Measurements from ENCODE around the gene VAV1.

VAV1 gene

GRCh38 chr19:6790194-6791128 is 18.0 kb downstream of the VAV1 start:
- Histone ChIP-seq H3K27ac (replicated peaks) (no peak overlapping the region), H3K27me3 (ENCODE audit: insufficient read depth, poor library complexity, severe bottlenecking) (no peaks in the 10 kb centered on the region), H3K4me3 (replicated peaks; ENCODE audit: insufficient read depth, low read length) (no peak overlapping the region)
- TF ChIP-seq CTCF (IDR thresholded peaks at IDR 0.05; ENCODE audit: insufficient read depth, low read length), result no peak
- no peak for TF ChIP-seq REST (IDR thresholded peaks at IDR 0.05; ENCODE audit: insufficient replicate concordance, low read depth)
- TF ChIP-seq GABPA (IDR thresholded peaks at IDR 0.05; ENCODE audit: low read depth), result no peak
- no peak for TF ChIP-seq POLR2AphosphoS5 (IDR thresholded peaks at IDR 0.05; ENCODE audit: low read depth)
- no peak for TF ChIP-seq SPI1 (IDR thresholded peaks at IDR 0.05; ENCODE audit: borderline replicate concordance, low read depth)
- no peak for DNase-seq (ENCODE audit: low read depth in 1 of 2, low spot score in 1 of 2)

GRCh38 chr19:6791237-6791636 is 18.7 kb downstream of the VAV1 start:
- no peak for DNase-seq (ENCODE audit: low read depth in 1 of 2, low spot score in 1 of 2)
- Histone ChIP-seq H3K4me3 (replicated peaks; ENCODE audit: insufficient read depth, low read length) (no peak overlapping the region), H3K27ac (replicated peaks) (no peak overlapping the region), H3K27me3 (ENCODE audit: insufficient read depth, poor library complexity, severe bottlenecking) (no peaks in the 10 kb centered on the region)
- TF ChIP-seq REST (IDR thresholded peaks at IDR 0.05; ENCODE audit: insufficient replicate concordance, low read depth) (no peak), SPI1 (IDR thresholded peaks at IDR 0.05; ENCODE audit: borderline replicate concordance, low read depth) (no peak), POLR2AphosphoS5 (IDR thresholded peaks at IDR 0.05; ENCODE audit: low read depth) (no peak), GABPA (IDR thresholded peaks at IDR 0.05; ENCODE audit: low read depth) (no peak), CTCF (IDR thresholded peaks at IDR 0.05; ENCODE audit: insufficient read depth, low read length) (no peak)

- no peak overlapping the region for H3K4me3 ChIP-seq (replicated peaks; ENCODE audit: insufficient read depth, low read length)
Measured at GRCh38 chr19:6793411-6793810, 20.9 kb downstream of the VAV1 start.

More at GRCh38 chr19:6793411-6793810, 20.9 kb downstream of the VAV1 start:
- H3K27ac ChIP-seq (replicated peaks), result no peak overlapping the region
- no peak for DNase-seq (ENCODE audit: low read depth in 1 of 2, low spot score in 1 of 2)
- no peaks in the 10 kb centered on the region for H3K27me3 ChIP-seq (ENCODE audit: insufficient read depth, poor library complexity, severe bottlenecking)
- no peak for TF ChIP-seq CTCF (IDR thresholded peaks at IDR 0.05; ENCODE audit: insufficient read depth, low read length)
- no peak for TF ChIP-seq GABPA (IDR thresholded peaks at IDR 0.05; ENCODE audit: low read depth)
- TF ChIP-seq POLR2AphosphoS5 (IDR thresholded peaks at IDR 0.05; ENCODE audit: low read depth), result no peak
- no peak for TF ChIP-seq SPI1 (IDR thresholded peaks at IDR 0.05; ENCODE audit: borderline replicate concordance, low read depth)
- TF ChIP-seq REST (IDR thresholded peaks at IDR 0.05; ENCODE audit: insufficient replicate concordance, low read depth), result no peak

All from HL-60 (cell line).